HG03378 (cell line): ENCODE results near the gene ERBB3.

Experiments
- ATAC-seq: cut with Tn5 transposase; IDR thresholded peaks from one replicate; pipeline ENCODE4 v1.9.1; 2021; ENCODE audit warnings: mild to moderate bottlenecking, moderate library complexity; ENCODE audit not compliant: unreplicated experiment

Gene ERBB3

GRCh38 chr12:56078931-56079722 lies 838 bp upstream of the ERBB3 start:
- no peak for ATAC-seq

- ATAC-seq = no peak
Observed at GRCh38 chr12:56080556-56081138, 682 bp downstream of the ERBB3 start.

DNA sequence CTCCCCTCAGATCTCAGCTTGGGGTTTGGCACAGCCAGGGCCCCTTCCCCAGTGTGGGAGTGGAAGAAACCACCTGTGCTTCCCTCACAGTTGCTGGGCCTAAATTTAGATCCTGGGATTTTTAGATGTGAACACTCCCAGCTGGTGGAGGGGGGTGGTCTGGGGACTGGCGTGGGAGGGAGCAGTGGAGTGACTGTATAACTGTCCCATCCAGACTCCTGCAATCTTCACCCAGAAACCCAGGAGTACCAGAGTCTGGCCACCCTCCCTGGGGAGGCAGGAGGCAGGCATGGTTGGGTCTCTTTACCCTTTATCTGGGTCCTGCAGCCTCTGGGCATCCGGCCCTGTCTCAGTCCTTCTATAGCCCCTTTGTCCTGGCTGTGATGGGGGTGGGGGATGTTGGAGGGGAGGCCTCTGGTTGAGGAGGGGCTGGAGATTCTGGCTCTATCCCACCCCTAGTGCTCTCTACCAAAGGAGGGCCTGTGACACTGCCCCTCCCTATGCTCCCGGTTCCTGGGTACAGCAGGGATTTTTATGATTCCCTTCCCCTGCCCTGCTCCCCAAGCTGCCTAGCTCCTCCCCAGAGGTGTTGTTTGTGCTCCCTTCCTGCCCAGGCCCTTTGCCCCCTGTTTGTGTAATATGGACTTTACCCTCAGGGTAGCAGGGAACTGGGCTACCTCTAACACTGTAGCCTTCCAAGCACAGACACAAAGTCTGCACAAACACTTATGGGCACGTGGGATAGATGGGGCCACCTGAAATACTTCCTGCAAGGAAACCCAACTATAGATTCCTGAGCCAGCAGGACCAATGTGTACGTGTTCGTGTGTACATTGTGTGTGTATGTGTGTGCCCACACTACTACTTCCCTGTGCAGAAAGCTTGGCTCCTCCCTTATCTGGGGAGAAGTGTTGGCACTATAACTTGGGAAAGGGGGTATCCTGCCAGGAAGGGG lies 1.7 kb downstream of the ERBB3 start:
- ATAC-seq = no peak

DNA sequence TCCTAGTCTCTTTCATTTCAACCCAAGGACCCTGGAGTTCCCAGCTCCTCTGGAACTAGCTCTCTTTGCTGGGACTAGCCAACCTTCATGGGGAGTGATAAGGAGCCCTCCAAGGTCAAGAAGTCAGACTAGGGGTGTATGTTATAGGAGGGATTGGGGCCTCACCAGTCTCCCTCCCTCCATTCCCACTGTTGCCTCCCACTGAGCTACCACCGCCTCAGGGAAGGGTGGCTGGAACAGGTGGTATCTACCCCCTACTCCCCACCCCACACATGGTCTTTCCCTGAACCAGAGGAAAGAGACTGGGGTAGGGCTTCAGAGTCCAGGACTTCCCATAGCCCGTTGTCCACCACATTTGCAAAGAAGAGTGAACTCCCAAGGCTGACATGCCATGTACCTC lies 2.4 kb downstream of the ERBB3 start:
- ATAC-seq = no peak

DNA sequence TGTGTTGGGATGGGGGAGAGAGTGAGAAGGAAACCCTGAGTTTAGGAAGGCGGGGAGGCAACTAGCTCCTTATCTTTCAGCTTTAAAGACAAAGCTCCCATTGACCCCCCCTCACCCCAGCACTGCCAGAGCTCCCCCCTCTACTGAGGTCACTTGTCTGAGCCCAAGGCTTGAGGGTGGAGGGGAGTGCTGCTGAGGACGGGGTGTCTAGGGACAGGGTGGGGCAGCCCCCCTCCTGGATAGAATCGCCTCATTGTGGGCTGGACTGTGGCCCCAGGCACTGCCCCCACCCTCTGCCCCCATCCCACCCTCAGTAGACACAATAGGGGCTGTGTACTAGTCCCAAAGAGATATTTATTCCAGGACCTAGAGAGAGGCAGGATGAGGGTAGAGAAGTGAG lies 3.0 kb downstream of the ERBB3 start:
- ATAC-seq = no peak

- ATAC-seq = no peak
Observed at GRCh38 chr12:56084958-56085543, 5.1 kb downstream of the ERBB3 start.

DNA sequence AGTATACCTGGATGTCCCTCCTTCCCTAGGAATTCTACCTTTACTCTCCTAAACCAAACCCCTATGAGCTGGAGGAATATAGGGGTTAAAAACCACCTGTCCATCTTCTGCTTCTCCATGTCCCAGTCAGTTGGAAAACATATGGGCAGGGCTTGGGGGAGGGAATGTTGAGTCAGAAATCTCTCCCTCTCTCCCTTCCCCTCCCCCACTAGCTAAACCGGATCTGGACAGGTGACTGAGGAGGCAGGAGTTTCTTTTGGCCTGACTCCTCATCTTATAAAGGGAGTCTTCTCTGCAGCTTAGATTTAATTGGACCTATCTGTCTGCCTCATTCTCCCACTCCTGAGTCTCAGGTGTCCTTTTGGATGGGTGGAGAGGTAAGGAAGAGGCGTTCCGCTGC lies 6.1 kb downstream of the ERBB3 start:
- no peak for ATAC-seq

- ATAC-seq = no peak
Observed at GRCh38 chr12:56086608-56087007, 6.6 kb downstream of the ERBB3 start.

- no peak for ATAC-seq
Observed at GRCh38 chr12:56087220-56087619, 7.3 kb downstream of the ERBB3 start.

GRCh38 chr12:56097738-56098137 lies 17.8 kb downstream of the ERBB3 start:
- no peak for ATAC-seq

DNA sequence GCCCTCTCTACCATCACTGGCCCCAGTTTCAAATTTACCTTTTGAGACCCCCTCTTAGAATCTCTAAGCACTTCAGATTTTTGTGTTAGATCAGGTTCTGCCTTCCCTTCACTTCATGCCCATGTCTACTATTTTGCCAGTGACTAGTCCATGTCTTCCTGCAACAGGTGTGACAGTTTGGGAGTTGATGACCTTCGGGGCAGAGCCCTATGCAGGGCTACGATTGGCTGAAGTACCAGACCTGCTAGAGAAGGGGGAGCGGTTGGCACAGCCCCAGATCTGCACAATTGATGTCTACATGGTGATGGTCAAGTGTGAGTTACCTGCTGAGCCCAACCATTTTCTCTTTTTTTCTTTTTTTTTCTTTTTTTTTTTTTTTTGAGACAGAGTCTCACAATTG lies 18.6 kb downstream of the ERBB3 start:
- ATAC-seq = no peak

- ATAC-seq = no peak
Observed at GRCh38 chr12:56099787-56100186, 19.8 kb downstream of the ERBB3 start.

- ATAC-seq = no peak
Observed at GRCh38 chr12:56101045-56101444, 21.1 kb downstream of the ERBB3 start.

- ATAC-seq = no peak
Observed at GRCh38 chr12:56102683-56103065, 22.7 kb downstream of the ERBB3 start.

DNA sequence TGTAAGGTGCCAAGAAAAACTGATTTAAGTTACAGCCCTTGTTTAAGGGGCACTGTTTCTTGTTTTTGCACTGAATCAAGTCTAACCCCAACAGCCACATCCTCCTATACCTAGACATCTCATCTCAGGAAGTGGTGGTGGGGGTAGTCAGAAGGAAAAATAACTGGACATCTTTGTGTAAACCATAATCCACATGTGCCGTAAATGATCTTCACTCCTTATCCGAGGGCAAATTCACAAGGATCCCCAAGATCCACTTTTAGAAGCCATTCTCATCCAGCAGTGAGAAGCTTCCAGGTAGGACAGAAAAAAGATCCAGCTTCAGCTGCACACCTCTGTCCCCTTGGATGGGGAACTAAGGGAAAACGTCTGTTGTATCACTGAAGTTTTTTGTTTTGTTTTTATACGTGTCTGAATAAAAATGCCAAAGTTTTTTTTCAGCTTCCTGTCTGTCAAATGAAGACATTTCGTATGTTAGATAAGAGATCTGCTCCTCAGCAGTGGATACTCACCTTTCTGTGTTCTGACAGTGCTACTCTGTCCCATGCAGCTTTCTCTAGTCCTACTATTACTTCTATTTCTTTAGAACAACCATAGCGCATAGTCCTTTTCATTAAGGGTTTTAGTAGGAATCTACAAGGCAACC lies 23.2 kb downstream of the ERBB3 start:
- no peak for ATAC-seq

- no peak for ATAC-seq
Observed at GRCh38 chr12:56103823-56104108, 23.8 kb downstream of the ERBB3 start.

DNA sequence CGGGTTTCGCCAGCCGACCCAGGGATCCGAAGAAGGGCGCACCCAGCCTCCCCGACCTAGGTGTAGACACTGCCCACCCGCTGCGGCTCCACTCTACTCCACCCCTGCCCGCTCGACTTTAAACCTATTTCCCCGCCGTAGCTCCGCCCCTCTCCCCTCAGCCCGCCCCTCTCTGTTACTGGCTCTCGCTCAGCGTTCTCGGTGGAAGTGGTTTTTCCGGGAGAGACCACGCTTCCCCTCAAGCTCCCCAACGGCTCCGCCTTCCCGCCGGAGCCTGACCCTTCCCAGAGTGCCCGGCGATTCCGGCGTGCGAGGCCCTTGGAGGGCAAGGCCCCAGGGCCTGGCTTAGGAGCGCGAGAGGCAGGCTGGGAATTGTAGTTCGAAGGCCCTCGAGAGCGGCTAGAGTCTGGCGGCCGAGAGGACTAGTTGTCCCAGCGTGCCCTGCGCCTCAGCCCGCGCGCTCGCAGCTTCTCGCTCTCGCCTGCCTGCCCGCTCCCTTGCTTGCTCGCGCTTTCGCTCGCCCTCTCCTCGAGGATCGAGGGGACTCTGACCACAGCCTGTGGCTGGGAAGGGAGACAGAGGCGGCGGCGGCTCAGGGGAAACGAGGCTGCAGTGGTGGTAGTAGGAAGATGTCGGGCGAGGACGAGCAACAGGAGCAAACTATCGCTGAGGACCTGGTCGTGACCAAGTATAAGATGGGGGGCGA lies 24.3 kb downstream of the ERBB3 start, which contains the start of gene PA2G4:
TSS of gene PA2G4 (plus strand) at position 451 of the 706 bp plus-strand sequence. CDS start at position 630, 179 bp downstream.
- ATAC-seq = peak; percentile 92

DNA sequence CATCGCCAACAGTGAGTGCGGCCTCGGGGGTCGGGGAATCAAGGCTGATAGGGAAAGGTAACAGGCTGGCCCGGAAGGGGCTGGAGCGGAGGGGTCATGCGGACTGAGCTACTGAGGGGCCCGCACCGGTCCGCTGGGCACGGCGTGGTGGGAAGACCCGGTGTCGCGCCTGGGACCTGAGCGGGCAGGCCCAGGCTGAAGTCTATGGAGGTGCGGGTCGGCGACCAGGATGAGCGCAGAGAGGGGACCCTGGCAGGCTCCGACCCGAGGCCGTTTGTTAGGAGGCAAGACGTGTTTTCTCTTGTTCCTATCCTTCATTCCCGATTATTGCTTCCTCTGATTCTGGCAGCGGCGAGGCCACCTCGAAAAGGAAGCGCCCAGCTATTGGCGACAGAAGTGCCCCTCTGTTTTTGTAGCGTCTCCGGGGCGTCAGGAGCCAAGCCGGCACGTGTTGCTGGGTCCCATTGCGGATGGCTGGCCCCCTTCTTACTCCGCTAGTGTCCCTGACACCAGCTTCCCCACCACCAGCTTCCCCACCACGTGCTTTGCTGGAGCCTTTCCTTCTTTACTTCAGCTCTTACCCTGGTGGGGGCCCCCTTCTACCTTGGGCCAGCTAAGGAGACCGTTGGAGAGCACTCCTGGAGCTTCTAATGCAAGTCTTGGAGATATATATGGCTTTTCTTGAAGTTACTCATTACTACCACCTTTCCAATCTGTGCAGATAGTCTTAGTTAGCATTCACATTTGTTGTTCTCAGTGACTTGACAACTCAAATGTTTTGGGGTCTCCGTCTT lies 25.0 kb downstream of the ERBB3 start:
- ATAC-seq = no peak

- ATAC-seq = no peak
Observed at GRCh38 chr12:56105609-56105902, 25.6 kb downstream of the ERBB3 start.

- no peak for ATAC-seq
Observed at GRCh38 chr12:56107242-56107641, 27.3 kb downstream of the ERBB3 start.
